ENCODE results near the gene KCNQ1.

The KCNQ1 gene

GRCh38 chr11:2656859-2657258 lies 212.1 kb downstream of the KCNQ1 start:
- Histone ChIP-seq H3K27me3 (ENCODE audit: low read depth, low read length) (no peaks in the 10 kb centered on the region), H3K9me3 (ENCODE audit: control insufficient read depth in 1 of 2, low read length in 2 of 2) (peaks cover 4 to 15% of the 10 kb centered on the region in 2 donors)

GRCh38 chr11:2657697-2658284 lies 213.0 kb downstream of the KCNQ1 start:
- Histone ChIP-seq H3K27me3 (ENCODE audit: low read depth, low read length) (no peaks in the 10 kb centered on the region), H3K4me1 (ENCODE audit: control insufficient read depth in 1 of 2, insufficient read depth in 2 of 2, low read length in 2 of 2) (no peaks in the 10 kb centered on the region), H3K36me3 (ENCODE audit: control insufficient read depth in 1 of 2, insufficient read depth in 2 of 2, low read length in 2 of 2) (no peaks in the 10 kb centered on the region), H3K27ac (ENCODE audit: low read length) (no peak overlapping the region), H3K9me3 (ENCODE audit: control insufficient read depth in 1 of 2, low read length in 2 of 2) (peaks cover 4 to 15% of the 10 kb centered on the region in 2 donors), H3K4me3 (ENCODE audit: low read depth in 1 of 2, low read length in 2 of 2) (no peak overlapping the region)

More at GRCh38 chr11:2656859-2657258, 212.1 kb downstream of the KCNQ1 start:
- Histone ChIP-seq H3K27ac (ENCODE audit: low read length) (no peak overlapping the region), H3K36me3 (ENCODE audit: control insufficient read depth in 1 of 2, insufficient read depth in 2 of 2, low read length in 2 of 2) (no peaks in the 10 kb centered on the region), H3K4me1 (ENCODE audit: control insufficient read depth in 1 of 2, insufficient read depth in 2 of 2, low read length in 2 of 2) (no peaks in the 10 kb centered on the region), H3K4me3 (ENCODE audit: low read depth in 1 of 2, low read length in 2 of 2) (no peak overlapping the region)

GRCh38 chr11:2660357-2660939 lies 215.6 kb downstream of the KCNQ1 start:
- no peak overlapping the region for H3K27ac ChIP-seq (ENCODE audit: low read length)
- H3K27me3 ChIP-seq (ENCODE audit: low read depth, low read length), result no peaks in the 10 kb centered on the region
- no peak overlapping the region for H3K4me3 ChIP-seq (ENCODE audit: low read depth in 1 of 2, low read length in 2 of 2)
- no peaks in the 10 kb centered on the region for H3K36me3 ChIP-seq (ENCODE audit: control insufficient read depth in 1 of 2, insufficient read depth in 2 of 2, low read length in 2 of 2)
- H3K4me1 ChIP-seq (ENCODE audit: control insufficient read depth in 1 of 2, insufficient read depth in 2 of 2, low read length in 2 of 2), result peaks cover 0 to under 1% of the 10 kb centered on the region in 2 donors
- H3K9me3 ChIP-seq (ENCODE audit: control insufficient read depth in 1 of 2, low read length in 2 of 2), result peaks cover 4 to 13% of the 10 kb centered on the region in 2 donors

GRCh38 chr11:2661173-2662023 lies 216.6 kb downstream of the KCNQ1 start:
- Histone ChIP-seq H3K27me3 (ENCODE audit: low read depth, low read length) (no peaks in the 10 kb centered on the region), H3K9me3 (ENCODE audit: control insufficient read depth in 1 of 2, low read length in 2 of 2) (peaks cover 4 to 13% of the 10 kb centered on the region in 2 donors), H3K4me1 (ENCODE audit: control insufficient read depth in 1 of 2, insufficient read depth in 2 of 2, low read length in 2 of 2) (peaks cover 0 to 3% of the 10 kb centered on the region in 2 donors), H3K4me3 (ENCODE audit: low read depth in 1 of 2, low read length in 2 of 2) (no peak overlapping the region), H3K36me3 (ENCODE audit: control insufficient read depth in 1 of 2, insufficient read depth in 2 of 2, low read length in 2 of 2) (no peaks in the 10 kb centered on the region), H3K27ac (ENCODE audit: low read length) (no peak overlapping the region)

GRCh38 chr11:2662024-2662312 lies 217.2 kb downstream of the KCNQ1 start:
- Histone ChIP-seq H3K27me3 (ENCODE audit: low read depth, low read length) (no peaks in the 10 kb centered on the region), H3K9me3 (ENCODE audit: control insufficient read depth in 1 of 2, low read length in 2 of 2) (peaks cover 4 to 13% of the 10 kb centered on the region in 2 donors), H3K27ac (ENCODE audit: low read length) (no peak overlapping the region), H3K4me3 (ENCODE audit: low read depth in 1 of 2, low read length in 2 of 2) (no peak overlapping the region), H3K4me1 (ENCODE audit: control insufficient read depth in 1 of 2, insufficient read depth in 2 of 2, low read length in 2 of 2) (peaks cover 0 to 6% of the 10 kb centered on the region in 2 donors), H3K36me3 (ENCODE audit: control insufficient read depth in 1 of 2, insufficient read depth in 2 of 2, low read length in 2 of 2) (no peaks in the 10 kb centered on the region)

GRCh38 chr11:2662430-2663299 lies 217.9 kb downstream of the KCNQ1 start:
- Histone ChIP-seq H3K9me3 (ENCODE audit: control insufficient read depth in 1 of 2, low read length in 2 of 2) (peaks cover 4 to 13% of the 10 kb centered on the region in 2 donors), H3K27me3 (ENCODE audit: low read depth, low read length) (no peaks in the 10 kb centered on the region), H3K4me3 (ENCODE audit: low read depth in 1 of 2, low read length in 2 of 2) (no peak overlapping the region), H3K4me1 (ENCODE audit: control insufficient read depth in 1 of 2, insufficient read depth in 2 of 2, low read length in 2 of 2) (peaks cover 0 to 10% of the 10 kb centered on the region in 2 donors), H3K36me3 (ENCODE audit: control insufficient read depth in 1 of 2, insufficient read depth in 2 of 2, low read length in 2 of 2) (no peaks in the 10 kb centered on the region), H3K27ac (ENCODE audit: low read length) (no peak overlapping the region)

- Histone ChIP-seq H3K4me1 (ENCODE audit: control insufficient read depth in 1 of 2, insufficient read depth in 2 of 2, low read length in 2 of 2) (peaks cover 0 to 10% of the 10 kb centered on the region in 2 donors), H3K27ac (ENCODE audit: low read length) (no peak overlapping the region), H3K36me3 (ENCODE audit: control insufficient read depth in 1 of 2, insufficient read depth in 2 of 2, low read length in 2 of 2) (no peaks in the 10 kb centered on the region), H3K27me3 (ENCODE audit: low read depth, low read length) (no peaks in the 10 kb centered on the region), H3K9me3 (ENCODE audit: control insufficient read depth in 1 of 2, low read length in 2 of 2) (peaks cover 4 to 13% of the 10 kb centered on the region in 2 donors), H3K4me3 (ENCODE audit: low read depth in 1 of 2, low read length in 2 of 2) (no peak overlapping the region)
Observed at GRCh38 chr11:2663506-2663905, 218.7 kb downstream of the KCNQ1 start.

GRCh38 chr11:2663915-2664314 lies 219.1 kb downstream of the KCNQ1 start:
- H3K36me3 ChIP-seq (ENCODE audit: control insufficient read depth in 1 of 2, insufficient read depth in 2 of 2, low read length in 2 of 2), result no peaks in the 10 kb centered on the region
- H3K9me3 ChIP-seq (ENCODE audit: control insufficient read depth in 1 of 2, low read length in 2 of 2), result peaks cover 4 to 13% of the 10 kb centered on the region in 2 donors
- H3K4me1 ChIP-seq (ENCODE audit: control insufficient read depth in 1 of 2, insufficient read depth in 2 of 2, low read length in 2 of 2), result peaks cover 0 to 10% of the 10 kb centered on the region in 2 donors
- no peaks in the 10 kb centered on the region for H3K27me3 ChIP-seq (ENCODE audit: low read depth, low read length)
- H3K4me3 ChIP-seq (ENCODE audit: low read depth in 1 of 2, low read length in 2 of 2), result no peak overlapping the region
- H3K27ac ChIP-seq (ENCODE audit: low read length), result no peak overlapping the region

- Histone ChIP-seq H3K27me3 (ENCODE audit: low read depth, low read length) (no peaks in the 10 kb centered on the region), H3K9me3 (ENCODE audit: control insufficient read depth in 1 of 2, low read length in 2 of 2) (peaks cover 4 to 13% of the 10 kb centered on the region in 2 donors), H3K4me1 (ENCODE audit: control insufficient read depth in 1 of 2, insufficient read depth in 2 of 2, low read length in 2 of 2) (peaks cover 0 to 10% of the 10 kb centered on the region in 2 donors), H3K36me3 (ENCODE audit: control insufficient read depth in 1 of 2, insufficient read depth in 2 of 2, low read length in 2 of 2) (no peaks in the 10 kb centered on the region), H3K27ac (ENCODE audit: low read length) (no peak overlapping the region), H3K4me3 (ENCODE audit: low read depth in 1 of 2, low read length in 2 of 2) (no peak overlapping the region)
Observed at GRCh38 chr11:2664376-2664775, 219.6 kb downstream of the KCNQ1 start.

- Histone ChIP-seq H3K4me3 (ENCODE audit: low read depth in 1 of 2, low read length in 2 of 2) (no peak overlapping the region), H3K27me3 (ENCODE audit: low read depth, low read length) (no peaks in the 10 kb centered on the region), H3K36me3 (ENCODE audit: control insufficient read depth in 1 of 2, insufficient read depth in 2 of 2, low read length in 2 of 2) (no peaks in the 10 kb centered on the region), H3K27ac (ENCODE audit: low read length) (no peak overlapping the region), H3K4me1 (ENCODE audit: control insufficient read depth in 1 of 2, insufficient read depth in 2 of 2, low read length in 2 of 2) (peaks cover 0 to 10% of the 10 kb centered on the region in 2 donors), H3K9me3 (ENCODE audit: control insufficient read depth in 1 of 2, low read length in 2 of 2) (peaks cover 4 to 13% of the 10 kb centered on the region in 2 donors)
Observed at GRCh38 chr11:2664791-2665525, 220.2 kb downstream of the KCNQ1 start.

All from muscle layer of duodenum (tissue), 2 donors.